Kidney epithelial cell (primary cell): ENCODE data around the gene ESR1. TPM values are rescaled to one million over a fixed set of nuclear protein-coding genes. Genes with fewer than 3 reads are reported as not detected.
"Not testable (repeated sequence)": the region's sequence is repeated elsewhere in the genome, so short reads cannot be mapped to it uniquely, and the experiment has no call there.

Source experiments
- DNase-seq: peaks from one replicate; pipeline ENCODE4 v3.0.0-alpha.2; 2010; ENCODE audit warnings: low read depth
- H3K27me3 ChIP-seq: 2 replicates; pipeline ENCODE4 v1.6.0; 2011; ENCODE audit warnings: low read length; ENCODE audit not compliant: control insufficient read depth, insufficient read depth
- H3K36me3 ChIP-seq: 2 replicates; pipeline ENCODE4 v1.5.1; 2011; ENCODE audit warnings: low read length; ENCODE audit not compliant: control insufficient read depth, insufficient read depth
- H3K4me3 ChIP-seq: 2 replicates; pipeline ENCODE4 v1.5.1; 2011; ENCODE audit warnings: low read depth, mild to moderate bottlenecking, control low read depth, low read length
- total RNA-seq: library from RNA; depleted of rRNA; stranded (reverse); fragments of >200 nt; gene quantifications from 2 replicates; pipeline ENCODE4 v1.2.3, GENCODE V29; 2015
- TF ChIP-seq, protein P1 (sequence below): IDR thresholded peaks from 2 replicates; pipeline ENCODE4 v1.5.1; 2011; ENCODE audit warnings: mild to moderate bottlenecking, moderate library complexity, low read length, control low read depth, inconsistent platforms; ENCODE audit not compliant: insufficient read depth, poor library complexity, severe bottlenecking

The ESR1 gene
- total RNA-seq, 1 donor from 2014 or later, result not detected

DNA sequence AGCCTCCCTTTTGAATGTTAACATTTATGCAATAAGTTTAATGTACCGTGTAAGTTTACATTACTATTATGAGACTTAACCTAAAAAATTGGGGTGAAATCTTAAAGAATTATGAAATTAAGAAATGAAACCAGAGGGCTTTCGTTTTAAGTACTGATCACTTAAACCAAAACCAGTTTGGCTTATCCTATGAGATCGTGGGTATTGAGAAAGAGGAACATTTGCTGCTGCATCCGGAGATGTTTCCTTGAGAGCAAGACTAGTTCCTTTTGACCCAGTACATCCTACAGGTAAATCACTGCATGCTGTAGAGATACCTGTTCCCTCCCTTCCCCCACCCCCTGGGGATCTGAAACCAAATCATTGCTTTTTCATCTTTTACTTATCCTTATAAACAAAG, 201.3 kb downstream of the ESR1 start:
- Histone ChIP-seq H3K36me3 (no peaks in the 10 kb centered on the region), H3K4me3 (no peak overlapping the region), H3K27me3 (no peaks in the 10 kb centered on the region)
- DNase-seq, result no peak
- TF ChIP-seq, protein P1, sequence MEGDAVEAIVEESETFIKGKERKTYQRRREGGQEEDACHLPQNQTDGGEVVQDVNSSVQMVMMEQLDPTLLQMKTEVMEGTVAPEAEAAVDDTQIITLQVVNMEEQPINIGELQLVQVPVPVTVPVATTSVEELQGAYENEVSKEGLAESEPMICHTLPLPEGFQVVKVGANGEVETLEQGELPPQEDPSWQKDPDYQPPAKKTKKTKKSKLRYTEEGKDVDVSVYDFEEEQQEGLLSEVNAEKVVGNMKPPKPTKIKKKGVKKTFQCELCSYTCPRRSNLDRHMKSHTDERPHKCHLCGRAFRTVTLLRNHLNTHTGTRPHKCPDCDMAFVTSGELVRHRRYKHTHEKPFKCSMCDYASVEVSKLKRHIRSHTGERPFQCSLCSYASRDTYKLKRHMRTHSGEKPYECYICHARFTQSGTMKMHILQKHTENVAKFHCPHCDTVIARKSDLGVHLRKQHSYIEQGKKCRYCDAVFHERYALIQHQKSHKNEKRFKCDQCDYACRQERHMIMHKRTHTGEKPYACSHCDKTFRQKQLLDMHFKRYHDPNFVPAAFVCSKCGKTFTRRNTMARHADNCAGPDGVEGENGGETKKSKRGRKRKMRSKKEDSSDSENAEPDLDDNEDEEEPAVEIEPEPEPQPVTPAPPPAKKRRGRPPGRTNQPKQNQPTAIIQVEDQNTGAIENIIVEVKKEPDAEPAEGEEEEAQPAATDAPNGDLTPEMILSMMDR, result no peak

DNA sequence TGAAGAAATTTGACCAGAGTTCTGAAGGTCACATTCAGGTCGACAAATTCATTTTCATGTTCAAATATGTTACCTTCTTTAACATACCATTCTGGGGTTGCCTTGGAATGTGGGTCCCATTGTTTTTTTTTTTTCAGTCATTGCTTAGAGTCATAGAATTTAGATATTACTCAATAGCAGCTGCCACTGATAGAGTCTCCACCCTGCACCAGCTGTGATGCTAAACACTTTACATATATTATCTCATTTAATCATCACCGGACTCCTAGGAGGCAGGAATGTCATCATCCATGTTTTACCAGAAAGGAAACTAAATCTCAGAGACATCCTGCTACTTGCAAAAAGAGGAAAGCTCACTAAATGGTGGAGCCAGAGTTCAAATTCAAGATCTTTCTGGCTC, 204.7 kb downstream of the ESR1 start:
- Histone ChIP-seq H3K36me3 (no peaks in the 10 kb centered on the region), H3K4me3 (no peak overlapping the region), H3K27me3 (no peaks in the 10 kb centered on the region)
- TF ChIP-seq, protein P1, result no peak
- DNase-seq, result no peak

DNA sequence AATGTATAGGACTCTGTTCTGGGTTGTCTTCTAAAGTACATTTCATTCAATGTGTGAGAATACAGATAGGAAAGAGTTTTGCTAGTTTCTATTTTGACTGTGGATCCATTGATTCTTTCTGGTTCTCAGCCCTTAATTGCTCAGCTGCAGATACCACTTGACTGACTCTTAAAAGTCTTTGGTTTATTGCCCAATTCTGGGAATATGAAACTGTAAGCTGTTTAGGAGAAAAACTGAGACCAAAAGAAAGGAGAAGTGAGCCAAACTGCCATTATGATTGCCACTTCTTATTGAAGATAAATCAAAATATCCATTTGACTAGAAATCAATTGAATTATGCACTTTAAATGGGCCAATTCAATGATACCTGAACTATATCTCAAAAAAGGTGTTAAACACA, 211.4 kb downstream of the ESR1 start:
- H3K4me3 ChIP-seq, result no peak overlapping the region
- TF ChIP-seq, protein P1, result no peak
- DNase-seq, result no peak
- H3K27me3 ChIP-seq, result no peaks in the 10 kb centered on the region
- H3K36me3 ChIP-seq, result no peaks in the 10 kb centered on the region

DNA sequence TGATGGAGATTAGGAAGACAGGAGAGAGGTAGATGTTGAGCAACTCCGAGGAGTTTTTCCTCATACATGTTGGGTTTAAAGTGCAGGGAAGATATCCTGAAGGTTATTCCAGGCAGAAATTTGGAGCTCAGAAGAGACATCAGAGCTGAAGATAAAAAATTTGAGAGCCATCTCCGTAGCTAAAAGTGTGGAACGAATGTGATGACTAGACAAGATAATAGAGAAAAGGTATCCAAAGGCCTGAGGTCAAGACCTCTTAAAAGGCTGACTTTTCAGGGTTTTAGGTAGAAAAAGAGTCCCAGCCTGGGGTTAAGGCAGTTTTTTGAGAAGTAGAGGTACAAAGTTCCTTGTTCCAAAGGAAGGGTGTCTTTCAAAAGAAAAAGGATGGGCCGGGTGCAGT, 214.8 kb downstream of the ESR1 start:
- Histone ChIP-seq H3K4me3 (no peak overlapping the region), H3K27me3 (no peaks in the 10 kb centered on the region), H3K36me3 (no peaks in the 10 kb centered on the region)
- TF ChIP-seq, protein P1, result no peak
- DNase-seq, result no peak

DNA sequence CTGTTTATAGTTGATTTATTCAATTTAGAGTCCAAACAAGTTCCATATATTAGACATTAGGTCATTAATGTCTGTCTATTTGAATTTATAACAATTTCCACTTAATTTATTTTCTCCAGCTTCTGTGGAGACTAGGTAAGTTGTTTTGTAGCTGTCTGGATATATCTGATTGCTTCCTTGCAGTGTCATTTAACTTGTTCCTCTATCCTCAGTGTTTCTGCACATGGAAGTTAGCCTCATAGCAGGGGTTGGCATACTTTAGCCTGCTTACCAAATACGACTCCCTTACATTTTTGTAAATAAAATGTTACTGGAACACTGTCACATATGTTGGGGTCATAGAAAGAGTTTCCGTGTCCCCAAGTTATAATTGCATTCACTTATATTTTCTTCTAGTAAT, 216.1 kb downstream of the ESR1 start:
- Histone ChIP-seq H3K36me3 (no peaks in the 10 kb centered on the region), H3K4me3 (no peak overlapping the region), H3K27me3 (no peaks in the 10 kb centered on the region)
- DNase-seq, result no peak
- TF ChIP-seq, protein P1, result no peak

DNA sequence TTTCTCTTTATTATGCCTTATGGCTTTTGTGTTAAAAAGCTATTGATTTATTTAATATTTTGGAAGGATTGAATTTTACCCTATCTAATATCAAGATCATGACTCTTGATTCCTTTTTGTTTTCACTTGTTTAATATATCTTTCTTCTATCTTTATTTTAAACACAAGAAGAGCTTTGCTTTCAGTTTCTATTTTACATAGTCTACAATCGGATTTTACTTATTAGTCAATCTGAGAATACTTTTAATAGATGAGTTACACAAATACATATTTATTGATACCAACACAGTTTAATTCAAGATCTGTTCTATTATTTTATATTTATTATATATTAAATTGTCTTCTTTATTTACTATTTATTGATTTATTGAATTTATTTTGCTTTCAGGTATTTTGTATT, 218.8 kb downstream of the ESR1 start:
- Histone ChIP-seq H3K36me3 (no peaks in the 10 kb centered on the region), H3K27me3 (no peaks in the 10 kb centered on the region), H3K4me3 (no peak overlapping the region)
- TF ChIP-seq, protein P1, result no peak
- no peak for DNase-seq

DNA sequence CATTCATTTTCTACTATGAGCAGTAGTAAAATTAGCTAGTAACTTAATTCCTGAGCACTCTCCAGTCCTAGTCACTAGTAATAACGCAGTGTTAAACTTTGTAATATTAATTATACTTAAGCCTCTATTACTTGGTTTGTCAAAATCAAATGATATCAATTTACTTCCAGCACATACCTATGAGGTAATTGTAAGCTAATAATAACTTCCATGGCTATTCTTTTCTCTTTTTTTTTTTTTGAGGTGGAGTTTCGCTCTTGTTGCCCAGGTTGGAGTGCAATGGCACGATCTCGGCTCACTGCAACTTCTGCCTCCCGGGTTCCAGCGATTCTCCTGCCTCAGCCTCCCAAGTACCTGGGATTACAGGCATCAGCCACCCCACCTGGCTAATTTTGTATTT, 219.3 kb downstream of the ESR1 start:
- H3K36me3 ChIP-seq, H3K4me3 ChIP-seq, H3K27me3 ChIP-seq, DNase-seq: not testable (repeated sequence)

DNA sequence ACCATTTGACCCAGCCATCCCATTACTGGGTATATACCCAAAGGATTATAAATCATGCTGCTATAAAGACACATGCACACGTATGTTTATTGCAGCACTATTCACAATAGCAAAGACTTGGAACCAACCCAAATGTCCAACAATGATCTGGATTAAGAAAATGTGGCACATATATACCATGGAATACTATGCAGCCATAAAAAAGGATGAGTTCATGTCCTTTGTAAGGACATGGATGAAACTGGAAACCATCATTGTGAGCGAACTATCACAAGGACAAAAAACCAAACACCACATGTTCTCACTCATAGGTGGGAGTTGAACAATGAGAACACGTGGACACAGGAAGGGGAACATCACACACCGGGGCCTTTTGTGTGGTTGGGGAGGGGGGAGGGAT, 226.3 kb downstream of the ESR1 start:
- H3K4me3 ChIP-seq, DNase-seq, H3K36me3 ChIP-seq, H3K27me3 ChIP-seq: not testable (repeated sequence)
